ENCODE results near the gene NMU. TPM values are rescaled to one million over a fixed set of nuclear protein-coding genes. Genes with fewer than 3 reads are reported as not detected.

NMU gene
- total RNA-seq, 1 experiment from 2014 or later, result not detected

Other genes starting within 250 kb of the NMU start
- 87.8 and 127 TPM in 2 replicates for gene TMEM165, start 240.3 kb downstream of the NMU start, total RNA-seq (2014; rRNA removed; shearing (Covaris generic))
- gene CLOCK, start 89.4 kb downstream of the NMU start, total RNA-seq (2014; rRNA removed; shearing (Covaris generic)), result 9.9 and 14.3 TPM in 2 replicates
- gene PDCL2, start 44.1 kb downstream of the NMU start, total RNA-seq (2014; rRNA removed; shearing (Covaris generic)), result not detected in 2 replicates
- gene EXOC1L, start 183.5 kb upstream of the NMU start, total RNA-seq (2014; rRNA removed; shearing (Covaris generic)), result not detected in 2 replicates
- gene EXOC1, start 217.3 kb upstream of the NMU start, total RNA-seq (2014; rRNA removed; shearing (Covaris generic)), result 29.7 and 43.6 TPM in 2 replicates